ENCODE measurements around the gene ANGEL1. TPM values are rescaled to one million over a fixed set of nuclear protein-coding genes. Genes with fewer than 3 reads are reported as not detected.

ANGEL1 gene, protein sequence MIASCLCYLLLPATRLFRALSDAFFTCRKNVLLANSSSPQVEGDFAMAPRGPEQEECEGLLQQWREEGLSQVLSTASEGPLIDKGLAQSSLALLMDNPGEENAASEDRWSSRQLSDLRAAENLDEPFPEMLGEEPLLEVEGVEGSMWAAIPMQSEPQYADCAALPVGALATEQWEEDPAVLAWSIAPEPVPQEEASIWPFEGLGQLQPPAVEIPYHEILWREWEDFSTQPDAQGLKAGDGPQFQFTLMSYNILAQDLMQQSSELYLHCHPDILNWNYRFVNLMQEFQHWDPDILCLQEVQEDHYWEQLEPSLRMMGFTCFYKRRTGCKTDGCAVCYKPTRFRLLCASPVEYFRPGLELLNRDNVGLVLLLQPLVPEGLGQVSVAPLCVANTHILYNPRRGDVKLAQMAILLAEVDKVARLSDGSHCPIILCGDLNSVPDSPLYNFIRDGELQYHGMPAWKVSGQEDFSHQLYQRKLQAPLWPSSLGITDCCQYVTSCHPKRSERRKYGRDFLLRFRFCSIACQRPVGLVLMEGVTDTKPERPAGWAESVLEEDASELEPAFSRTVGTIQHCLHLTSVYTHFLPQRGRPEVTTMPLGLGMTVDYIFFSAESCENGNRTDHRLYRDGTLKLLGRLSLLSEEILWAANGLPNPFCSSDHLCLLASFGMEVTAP
- 1.1 and 2.5 TPM in 2 replicates for total RNA-seq (2014; rRNA removed; shearing (Covaris generic); ENCODE audit: low replicate concordance)

DNA sequence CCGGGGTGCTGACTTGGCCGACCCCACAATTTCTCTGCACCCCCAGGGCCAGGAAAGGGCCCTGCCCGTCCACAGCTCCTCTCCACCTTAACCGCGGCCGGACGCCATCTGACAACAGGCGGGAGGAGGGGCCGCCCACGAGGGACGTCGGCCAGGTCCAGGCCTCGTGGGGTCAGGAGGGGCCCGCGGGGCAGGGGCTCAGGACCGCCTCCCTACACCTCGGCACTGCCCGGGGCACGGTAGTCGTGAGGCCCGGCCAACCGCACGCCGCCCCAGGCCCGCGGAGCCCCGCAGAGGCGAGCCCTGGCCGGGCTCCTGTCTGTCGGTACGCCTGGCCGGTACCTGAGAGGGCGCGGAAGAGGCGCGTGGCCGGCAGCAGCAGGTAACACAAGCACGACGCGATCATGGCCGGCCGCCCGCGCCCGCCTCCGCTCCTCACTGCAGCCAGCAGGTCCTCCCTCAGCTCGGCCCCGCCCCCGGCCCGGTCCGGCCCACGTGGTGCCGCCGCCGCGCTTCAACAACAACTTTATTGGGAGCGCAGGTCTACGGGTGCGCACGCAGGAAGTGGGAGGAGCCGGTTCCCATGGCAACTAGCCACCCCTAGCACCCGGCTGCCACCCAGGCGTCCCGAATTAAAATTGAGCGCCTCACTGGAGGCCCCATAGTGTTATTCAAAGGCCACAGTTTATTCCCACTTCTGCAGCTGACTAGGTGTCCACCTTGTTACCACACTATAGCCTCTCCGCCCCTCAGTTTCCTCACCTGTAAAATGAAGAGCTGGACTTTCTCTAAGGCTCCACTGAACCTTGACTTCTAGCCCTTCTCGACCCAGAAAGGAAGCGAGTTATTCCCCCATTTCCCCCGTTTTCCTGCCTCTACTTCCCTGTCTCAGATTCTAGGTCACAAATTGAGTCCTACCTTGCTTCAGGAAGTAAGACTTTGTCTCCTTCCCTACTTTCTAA is at the start of gene ANGEL1:
Gene ANGEL1 (minus strand): TSS at position 461 of the 962 bp plus-strand sequence. CDS start 55 bp downstream, at position 406.
- Histone ChIP-seq H3K4me3 (peak within 1 kb of the TSS; percentile 63), H3K27me3 (no peaks in the 10 kb centered on the region), H3K36me3 (no peaks in the 10 kb centered on the region), H3K9me3 (no peaks in the 10 kb centered on the region)
- peak; percentile 89 for DNase-seq

DNA sequence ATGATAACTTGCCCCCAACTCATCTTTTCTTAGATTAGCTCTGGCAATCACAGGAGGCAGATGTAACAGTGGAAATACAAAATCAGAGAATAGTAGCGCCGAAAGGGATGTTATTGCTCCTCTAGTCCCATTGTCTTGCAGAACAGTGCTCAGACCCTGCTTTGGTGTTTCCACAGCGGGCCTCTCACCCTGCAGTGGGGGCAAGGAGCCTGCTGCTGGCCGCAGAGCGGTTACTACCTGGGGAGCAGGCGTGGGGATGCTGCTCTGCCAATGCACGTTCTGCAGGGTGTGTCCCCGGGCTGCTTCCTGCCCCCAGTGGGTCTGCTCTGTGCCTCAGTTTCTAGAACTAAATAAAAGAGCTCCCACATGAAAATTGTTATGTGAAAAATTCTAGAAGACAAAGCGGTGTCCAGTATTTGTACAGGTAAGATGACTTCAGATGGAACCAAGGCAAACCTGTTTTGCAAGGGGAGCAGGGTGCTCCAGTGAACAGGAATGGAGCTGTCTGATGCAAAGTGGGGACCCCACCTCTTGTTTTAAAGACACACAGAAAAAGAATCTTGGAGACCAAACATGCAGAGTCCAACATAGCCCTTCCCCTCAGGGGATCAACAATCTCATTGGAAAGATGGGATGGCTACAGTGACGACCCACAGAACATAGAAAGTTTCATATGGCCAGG is 49.0 kb upstream of the ANGEL1 start:
- Histone ChIP-seq H3K4me3 (no peak overlapping the region), H3K9me3 (no peaks in the 10 kb centered on the region), H3K27me3 (no peaks in the 10 kb centered on the region), H3K36me3 (no peaks in the 10 kb centered on the region)
- DNase-seq, result no peak

DNA sequence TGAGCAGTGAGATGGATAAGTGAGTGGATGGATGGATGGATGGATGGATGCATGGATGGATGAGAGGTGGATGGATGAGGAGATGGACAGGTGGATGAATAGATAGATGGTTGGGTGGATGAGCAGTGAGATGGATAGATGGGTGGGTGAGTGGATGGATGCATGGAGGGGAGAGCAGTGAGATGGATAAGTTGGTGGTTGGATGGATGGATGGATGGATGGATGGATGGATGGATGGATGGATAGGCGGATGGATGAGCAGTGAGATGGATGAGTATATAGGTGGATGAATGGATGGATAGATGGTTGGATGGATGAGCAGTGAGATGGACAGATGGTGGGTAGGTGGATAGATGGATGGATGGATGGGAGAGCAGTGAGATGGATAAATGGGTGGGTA is 44.1 kb upstream of the ANGEL1 start:
- no peak for DNase-seq
- Histone ChIP-seq H3K27me3 (no peaks in the 10 kb centered on the region), H3K4me3 (no peak overlapping the region)

DNA sequence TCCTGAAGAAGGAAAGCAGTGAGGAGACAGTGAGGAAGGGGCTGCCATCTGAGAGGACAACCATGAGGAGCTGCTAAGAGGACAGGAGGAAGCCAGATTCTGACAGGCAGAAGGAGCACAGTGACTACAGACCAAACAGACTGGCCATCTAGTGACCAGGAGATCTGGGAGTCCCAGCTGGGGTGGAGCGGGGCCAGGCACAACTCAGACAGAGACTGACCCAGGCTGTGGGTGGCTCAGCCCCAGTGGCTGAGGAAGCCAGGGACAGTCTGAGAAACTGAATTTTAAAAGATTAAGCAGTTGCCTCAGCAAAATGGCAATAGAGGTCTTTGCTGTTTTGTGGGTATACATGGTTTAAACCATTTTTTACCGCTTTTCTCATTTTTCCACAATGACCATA is 42.4 kb upstream of the ANGEL1 start:
- no peaks in the 10 kb centered on the region for H3K27me3 ChIP-seq

More for the DNA sequence above, 44.1 kb upstream of the ANGEL1 start:
- Histone ChIP-seq H3K9me3 (no peaks in the 10 kb centered on the region), H3K36me3 (no peaks in the 10 kb centered on the region)

DNA sequence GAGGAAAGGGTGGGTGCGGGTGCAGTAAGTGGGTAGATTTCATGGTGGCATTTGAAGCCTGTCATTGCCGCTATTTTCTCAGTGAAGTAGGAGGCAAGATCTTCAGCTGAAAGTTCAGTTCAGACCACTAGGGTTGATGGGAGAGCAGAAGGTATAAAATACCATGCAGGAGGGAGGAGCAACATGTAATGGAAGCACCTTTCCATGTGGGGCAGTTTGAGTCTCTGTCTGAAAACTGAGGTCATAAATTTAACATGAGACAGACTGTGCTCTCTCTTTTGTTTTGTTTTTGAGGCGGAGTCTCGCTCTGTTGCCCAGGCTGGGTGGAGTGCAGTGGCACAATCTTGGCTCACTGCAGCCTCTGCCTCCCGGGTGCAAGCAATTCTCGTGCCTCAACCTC is 36.2 kb upstream of the ANGEL1 start:
- Histone ChIP-seq H3K4me3 (no peak overlapping the region), H3K36me3 (no peaks in the 10 kb centered on the region), H3K27me3 (no peaks in the 10 kb centered on the region), H3K9me3 (no peaks in the 10 kb centered on the region)
- no peak for DNase-seq

More for the DNA sequence above, 42.4 kb upstream of the ANGEL1 start:
- no peak for DNase-seq
- H3K36me3 ChIP-seq, result no peaks in the 10 kb centered on the region
- no peaks in the 10 kb centered on the region for H3K9me3 ChIP-seq
- H3K4me3 ChIP-seq, result no peak overlapping the region

DNA sequence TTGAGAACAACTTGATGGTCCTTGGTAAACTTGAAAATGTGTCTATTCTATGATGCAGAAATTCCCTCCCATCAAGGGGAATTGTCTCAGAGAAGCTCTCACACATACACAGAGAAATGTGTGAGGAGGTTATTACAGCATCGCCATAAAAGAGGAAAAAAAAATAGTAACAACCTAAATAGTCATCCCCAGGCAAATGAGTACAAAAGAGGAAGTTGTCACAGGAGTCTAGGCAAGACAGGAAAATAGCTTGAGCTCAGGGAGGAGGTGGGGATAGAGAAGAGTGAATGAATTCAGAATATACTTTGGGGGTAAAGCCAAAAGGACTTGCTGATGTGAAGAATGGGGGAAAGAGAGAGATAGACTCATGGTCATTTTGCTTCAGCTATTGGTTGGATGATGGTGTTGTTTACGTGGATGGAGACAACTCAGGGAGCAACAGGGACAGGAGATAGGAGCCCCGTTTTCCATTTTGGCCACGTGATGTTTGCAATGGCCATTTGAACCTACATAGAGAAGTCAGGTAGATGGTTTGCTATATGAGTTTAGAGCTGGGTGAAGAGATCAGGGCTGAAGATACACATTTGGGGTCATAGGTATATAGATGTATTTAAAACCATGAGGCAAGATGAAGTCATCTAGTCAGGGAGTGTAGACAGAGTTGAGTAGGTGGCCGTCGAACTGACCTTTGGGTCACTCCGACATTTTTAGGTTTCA is 33.8 kb upstream of the ANGEL1 start:
- no peak overlapping the region for H3K4me3 ChIP-seq
- H3K36me3 ChIP-seq, result no peaks in the 10 kb centered on the region
- no peak for DNase-seq
- no peaks in the 10 kb centered on the region for H3K27me3 ChIP-seq
- no peaks in the 10 kb centered on the region for H3K9me3 ChIP-seq

DNA sequence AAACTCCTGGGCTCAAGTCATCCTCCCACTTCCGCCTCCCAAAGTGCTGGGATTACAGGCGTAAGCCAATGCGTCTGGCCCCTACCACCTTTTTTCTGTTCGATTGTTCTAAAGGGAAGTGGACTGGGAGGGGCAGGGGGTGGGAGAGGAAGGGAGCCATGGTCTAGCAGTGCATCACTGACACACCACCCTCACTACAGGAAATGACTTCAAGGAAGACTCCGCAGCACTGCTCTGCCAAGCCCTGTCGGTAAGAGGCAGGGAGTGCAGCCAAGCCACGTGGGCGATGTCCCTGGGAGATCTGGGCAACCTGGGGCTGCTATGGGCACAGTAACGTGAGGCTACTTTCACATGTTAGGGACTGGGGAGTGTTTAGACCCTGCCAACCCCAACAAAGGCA is 31.5 kb upstream of the ANGEL1 start:
- Histone ChIP-seq H3K9me3 (no peaks in the 10 kb centered on the region), H3K4me3 (no peak overlapping the region), H3K36me3 (no peaks in the 10 kb centered on the region), H3K27me3 (no peaks in the 10 kb centered on the region)
- DNase-seq, result peak; percentile 72

DNA sequence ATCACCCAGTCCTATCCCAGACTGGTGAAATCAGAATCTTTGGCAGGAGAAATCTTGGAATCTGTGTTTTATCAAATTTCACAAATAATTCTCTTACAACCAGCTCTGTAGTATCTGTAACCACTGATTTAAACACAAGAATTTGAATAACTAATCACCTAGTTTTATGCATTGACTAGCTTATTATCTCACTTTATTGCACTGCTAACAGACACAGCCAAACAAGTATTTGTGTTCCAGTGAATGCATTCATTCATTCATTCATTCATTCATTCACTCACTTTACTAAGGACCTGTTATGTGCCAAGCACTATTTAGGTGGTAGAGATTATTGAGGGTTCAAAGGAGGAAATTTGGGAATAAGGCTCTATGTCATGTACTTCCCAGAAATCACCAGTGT is 29.7 kb upstream of the ANGEL1 start:
- no peaks in the 10 kb centered on the region; the same call in 1 of the 2 replicates for H3K27me3 ChIP-seq
- H3K9me3 ChIP-seq, result no peaks in the 10 kb centered on the region
- H3K36me3 ChIP-seq, result no peaks in the 10 kb centered on the region
- DNase-seq, result no peak
- H3K4me3 ChIP-seq, result no peak overlapping the region

DNA sequence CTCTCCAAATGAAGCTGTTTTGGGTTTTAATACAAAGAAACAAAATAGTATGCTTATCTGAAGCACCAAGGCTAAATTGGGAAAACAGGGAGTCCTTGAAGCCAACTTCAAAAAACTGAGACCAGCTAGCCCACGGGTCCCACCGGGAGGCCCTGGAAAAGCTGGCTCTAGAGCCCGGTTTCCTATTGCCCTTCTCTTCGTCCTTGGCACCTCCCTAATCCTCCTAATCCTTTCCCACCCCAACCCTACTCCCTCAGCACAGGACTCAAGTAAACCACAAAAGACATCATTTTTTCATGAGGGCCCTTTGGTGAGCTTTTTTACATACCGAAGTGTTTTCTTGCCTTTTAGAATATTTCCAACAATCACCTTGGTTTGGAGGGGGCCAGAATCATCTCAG is 24.8 kb upstream of the ANGEL1 start:
- no peaks in the 10 kb centered on the region for H3K9me3 ChIP-seq
- H3K27me3 ChIP-seq, result no peaks in the 10 kb centered on the region; the same call in 1 of the 2 replicates
- DNase-seq, result no peak
- H3K4me3 ChIP-seq, result no peak overlapping the region
- no peaks in the 10 kb centered on the region for H3K36me3 ChIP-seq

DNA sequence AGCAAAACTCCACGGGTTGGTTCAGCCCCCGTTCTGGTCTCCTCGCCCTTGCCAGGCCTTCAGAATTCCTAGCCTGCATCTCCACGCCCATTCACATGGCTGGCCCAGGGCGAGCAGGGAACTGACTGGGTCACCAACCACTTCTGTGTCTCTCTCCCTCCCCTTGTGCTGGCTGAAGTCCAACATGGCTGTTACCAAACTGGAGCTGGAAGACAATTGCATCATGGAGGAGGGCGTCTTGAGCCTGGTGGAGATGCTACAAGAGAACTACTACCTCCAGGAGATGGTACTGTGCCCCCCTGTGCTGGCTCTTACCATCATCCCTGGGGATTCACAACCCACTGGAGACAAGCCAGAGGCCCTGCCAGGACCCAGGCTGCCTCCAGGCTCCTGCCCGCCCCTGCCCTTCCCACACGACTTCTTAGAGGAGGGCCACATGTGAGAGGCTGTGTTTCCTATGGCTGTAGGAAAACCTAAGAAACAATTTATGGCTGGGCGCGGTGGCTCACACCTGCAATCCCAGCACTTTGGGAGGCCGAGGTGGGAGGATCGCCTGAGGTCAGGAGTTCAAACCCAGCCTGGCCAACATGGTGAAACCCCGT is 23.4 kb upstream of the ANGEL1 start:
- Histone ChIP-seq H3K27me3 (no peaks in the 10 kb centered on the region; the same call in 1 of the 2 replicates), H3K36me3 (no peaks in the 10 kb centered on the region), H3K4me3 (no peak overlapping the region), H3K9me3 (no peaks in the 10 kb centered on the region)
- no peak for DNase-seq

DNA sequence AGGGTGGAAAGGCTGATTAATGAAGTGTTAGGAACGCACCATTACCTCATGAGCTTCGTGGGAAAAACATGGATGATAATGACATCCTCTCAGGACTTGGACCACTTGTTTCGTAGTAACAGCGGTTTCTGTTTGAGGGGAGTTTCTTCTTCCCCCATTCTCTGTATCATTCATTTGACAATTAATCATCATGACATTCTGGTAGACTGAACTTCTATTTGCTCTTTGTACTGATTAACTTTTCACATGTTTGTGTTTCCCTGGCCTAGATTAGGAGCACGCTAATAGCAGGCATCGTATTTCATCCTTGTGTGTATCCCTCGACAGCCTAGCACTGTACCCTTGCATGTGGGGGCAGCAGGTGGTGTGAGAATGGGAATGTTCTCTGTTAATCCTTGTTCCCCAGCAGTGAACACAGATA is 21.6 kb upstream of the ANGEL1 start:
- no peak for DNase-seq
- Histone ChIP-seq H3K4me3 (no peak overlapping the region), H3K27me3 (no peaks in the 10 kb centered on the region; the same call in 1 of the 2 replicates), H3K9me3 (no peaks in the 10 kb centered on the region), H3K36me3 (no peaks in the 10 kb centered on the region)

DNA sequence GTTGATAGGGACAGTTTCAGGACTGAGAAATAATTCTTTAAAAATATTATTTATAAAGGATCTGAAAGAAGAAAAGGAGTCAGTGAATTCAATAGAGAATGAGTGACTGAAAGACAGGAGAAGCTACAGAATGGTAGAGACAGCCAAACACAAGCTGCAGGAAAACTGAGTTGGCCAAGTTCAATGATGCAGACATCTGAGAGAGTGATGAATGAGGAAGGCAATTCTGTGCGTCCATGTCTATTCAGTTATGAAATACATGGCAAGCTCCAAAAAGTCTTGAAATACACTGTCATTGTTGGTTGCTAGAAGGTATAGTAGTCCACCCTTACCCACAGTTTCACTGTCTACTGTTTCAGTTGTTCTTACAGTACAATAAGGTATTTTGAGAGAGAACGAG is 20.3 kb upstream of the ANGEL1 start:
- Histone ChIP-seq H3K27me3 (no peaks in the 10 kb centered on the region), H3K36me3 (no peaks in the 10 kb centered on the region), H3K9me3 (no peaks in the 10 kb centered on the region), H3K4me3 (no peak overlapping the region)
- DNase-seq, result no peak

DNA sequence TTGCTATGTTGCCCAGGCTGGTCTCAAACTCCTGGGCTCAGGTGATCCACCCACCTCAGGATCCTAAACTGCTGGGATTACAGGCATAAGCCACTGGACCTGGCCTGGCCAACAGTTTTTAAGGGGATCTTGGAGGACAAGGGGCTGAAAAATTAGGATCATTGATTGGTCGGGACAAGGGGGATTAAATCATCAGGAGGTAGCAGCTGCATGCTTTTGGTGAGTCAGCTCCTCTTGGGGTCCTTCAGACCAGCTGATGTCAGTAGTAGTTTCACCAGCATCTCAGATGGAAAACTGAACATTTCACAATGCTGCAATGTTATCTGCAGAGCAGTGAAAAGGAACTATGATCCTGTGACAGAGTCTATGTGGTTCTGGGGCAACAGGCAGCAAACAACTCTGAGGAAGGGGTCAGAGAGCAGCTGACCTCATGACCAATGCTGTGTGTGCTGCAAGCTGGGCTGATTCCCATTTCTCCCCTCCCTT is 19.9 kb upstream of the ANGEL1 start:
- no peaks in the 10 kb centered on the region for H3K9me3 ChIP-seq
- H3K27me3 ChIP-seq, result no peaks in the 10 kb centered on the region
- DNase-seq, result no peak
- no peak overlapping the region for H3K4me3 ChIP-seq
- no peaks in the 10 kb centered on the region for H3K36me3 ChIP-seq

DNA sequence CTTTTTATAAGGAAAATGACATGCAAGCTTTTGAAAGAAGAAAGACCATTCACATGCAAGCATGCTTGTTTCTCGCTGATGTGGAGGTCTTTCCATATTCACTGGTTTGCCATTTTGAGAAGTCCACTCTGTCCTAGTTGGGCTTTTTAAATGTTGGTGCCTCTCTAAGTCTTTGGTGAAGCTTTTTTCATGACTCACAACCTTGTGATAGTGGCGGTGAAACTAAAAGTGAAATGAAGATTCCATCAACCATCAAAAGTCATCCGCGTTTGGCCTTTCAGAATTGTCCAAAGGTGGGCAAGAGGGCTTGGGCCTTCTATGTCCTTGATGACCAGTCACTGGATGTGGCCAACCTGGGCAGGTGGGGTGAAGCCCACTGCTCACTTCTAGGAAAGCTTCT is 17.9 kb upstream of the ANGEL1 start:
- H3K27me3 ChIP-seq, result no peaks in the 10 kb centered on the region
- H3K9me3 ChIP-seq, result no peaks in the 10 kb centered on the region
- no peak overlapping the region for H3K4me3 ChIP-seq
- no peak for DNase-seq
- H3K36me3 ChIP-seq, result no peaks in the 10 kb centered on the region

Measured in MG63 (cell line).